Measurements from ENCODE around the gene PLCH1. TPM values are rescaled to one million over a fixed set of nuclear protein-coding genes. Genes with fewer than 3 reads are reported as not detected.
"Not testable (repeated sequence)": the region's sequence is repeated elsewhere in the genome, so short reads cannot be mapped to it uniquely, and the experiment has no call there.

PLCH1 gene
- total and polyA plus RNA-seq, 2 experiments from 2014 or later = 2.7 to 6.2 TPM

DNA sequence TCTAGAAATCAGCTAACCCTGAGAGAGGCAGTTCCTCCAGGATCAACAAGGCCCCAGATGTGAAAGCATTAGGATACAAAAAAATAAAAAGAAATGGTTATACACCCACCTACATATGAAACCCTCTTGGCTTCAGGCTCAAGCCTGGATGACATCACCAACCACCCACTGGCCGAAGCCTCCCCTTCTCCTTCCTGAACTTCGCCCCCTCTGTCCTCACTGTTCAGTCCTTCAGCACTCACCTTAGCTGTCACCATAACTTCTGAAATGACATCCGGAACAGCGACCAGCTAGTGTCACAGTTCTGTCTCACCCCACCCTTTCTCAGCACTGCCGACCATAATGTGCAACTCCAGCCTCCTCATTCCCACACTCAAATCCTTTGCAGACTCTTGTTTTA is 98.7 kb downstream of the PLCH1 start:
- Histone ChIP-seq H3K27me3 (no peaks in the 10 kb centered on the region), H3K4me3 (no peak overlapping the region), H3K9me3 (ENCODE audit: low read depth) (no peaks in the 10 kb centered on the region), H3K27ac (no peak overlapping the region), H3K4me1 (ENCODE audit: low read depth) (peaks cover 4% of the 10 kb centered on the region), H3K36me3 (no peaks in the 10 kb centered on the region)
- no peak for DNase-seq (ENCODE audit: low read depth in 1 of 2, low spot score in 1 of 2)
- TF ChIP-seq, protein P1, sequence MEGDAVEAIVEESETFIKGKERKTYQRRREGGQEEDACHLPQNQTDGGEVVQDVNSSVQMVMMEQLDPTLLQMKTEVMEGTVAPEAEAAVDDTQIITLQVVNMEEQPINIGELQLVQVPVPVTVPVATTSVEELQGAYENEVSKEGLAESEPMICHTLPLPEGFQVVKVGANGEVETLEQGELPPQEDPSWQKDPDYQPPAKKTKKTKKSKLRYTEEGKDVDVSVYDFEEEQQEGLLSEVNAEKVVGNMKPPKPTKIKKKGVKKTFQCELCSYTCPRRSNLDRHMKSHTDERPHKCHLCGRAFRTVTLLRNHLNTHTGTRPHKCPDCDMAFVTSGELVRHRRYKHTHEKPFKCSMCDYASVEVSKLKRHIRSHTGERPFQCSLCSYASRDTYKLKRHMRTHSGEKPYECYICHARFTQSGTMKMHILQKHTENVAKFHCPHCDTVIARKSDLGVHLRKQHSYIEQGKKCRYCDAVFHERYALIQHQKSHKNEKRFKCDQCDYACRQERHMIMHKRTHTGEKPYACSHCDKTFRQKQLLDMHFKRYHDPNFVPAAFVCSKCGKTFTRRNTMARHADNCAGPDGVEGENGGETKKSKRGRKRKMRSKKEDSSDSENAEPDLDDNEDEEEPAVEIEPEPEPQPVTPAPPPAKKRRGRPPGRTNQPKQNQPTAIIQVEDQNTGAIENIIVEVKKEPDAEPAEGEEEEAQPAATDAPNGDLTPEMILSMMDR (IDR thresholded peaks at IDR 0.05; ENCODE audit: low read depth, low read length) = no peak

DNA sequence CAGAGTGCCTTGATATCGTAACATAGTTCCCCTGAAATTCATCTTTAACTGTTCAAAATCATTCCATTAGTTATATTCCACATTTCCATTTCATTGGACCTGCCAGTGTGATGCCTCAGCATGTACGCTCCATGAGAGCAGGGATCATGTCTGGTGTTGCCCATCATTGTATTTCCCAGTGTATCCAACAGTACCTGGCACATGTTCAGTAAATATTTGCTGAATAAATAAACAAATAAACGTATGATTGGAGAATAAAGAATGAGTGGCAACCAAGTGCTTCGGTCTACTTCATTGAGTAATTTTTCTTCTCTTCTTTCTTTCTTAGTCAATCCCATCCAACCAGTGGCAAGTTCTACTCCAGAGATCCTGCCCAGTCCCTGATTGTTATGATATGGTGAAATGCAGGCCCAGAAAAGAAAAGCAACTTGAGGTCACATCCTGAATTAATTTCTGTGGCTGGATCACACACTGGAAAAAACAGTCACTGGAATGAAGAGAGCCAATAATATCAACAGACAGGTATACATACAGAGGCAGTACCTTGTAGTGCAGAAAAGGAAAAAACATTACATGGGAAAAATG is 101.2 kb downstream of the PLCH1 start:
- no peak overlapping the region for H3K4me3 ChIP-seq
- no peak for DNase-seq (ENCODE audit: low read depth in 1 of 2, low spot score in 1 of 2)
- H3K4me1 ChIP-seq (ENCODE audit: low read depth) = peaks cover 4% of the 10 kb centered on the region
- no peaks in the 10 kb centered on the region for H3K36me3 ChIP-seq
- TF ChIP-seq, protein P1 (IDR thresholded peaks at IDR 0.05; ENCODE audit: low read depth, low read length) = no peak
- H3K27me3 ChIP-seq = no peaks in the 10 kb centered on the region
- no peak overlapping the region for H3K27ac ChIP-seq
- no peaks in the 10 kb centered on the region for H3K9me3 ChIP-seq (ENCODE audit: low read depth)

DNA sequence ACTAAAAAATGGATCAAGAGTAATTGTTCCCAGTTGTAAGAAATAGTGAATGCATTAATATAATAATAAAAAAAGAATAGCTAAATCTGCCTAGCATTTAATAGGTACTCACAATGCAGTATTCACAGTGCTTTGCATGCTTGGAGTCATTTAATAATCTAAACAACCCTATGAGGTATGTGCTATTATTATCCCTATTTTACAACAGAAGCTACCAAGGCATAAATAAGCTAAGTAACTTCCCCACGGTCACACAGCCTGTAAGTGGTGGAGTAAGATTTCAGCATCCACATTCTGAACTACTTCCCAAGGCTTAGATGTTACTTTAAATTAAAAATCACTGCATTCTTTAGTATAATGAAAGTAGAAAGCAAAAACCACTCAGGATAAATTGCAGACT is 102.9 kb downstream of the PLCH1 start:
- no peak overlapping the region for H3K4me3 ChIP-seq
- no peaks in the 10 kb centered on the region for H3K36me3 ChIP-seq
- TF ChIP-seq, protein P1 (IDR thresholded peaks at IDR 0.05; ENCODE audit: low read depth, low read length) = no peak
- peaks cover 4% of the 10 kb centered on the region for H3K4me1 ChIP-seq (ENCODE audit: low read depth)
- H3K27me3 ChIP-seq = no peaks in the 10 kb centered on the region
- H3K9me3 ChIP-seq (ENCODE audit: low read depth) = no peaks in the 10 kb centered on the region
- no peak for DNase-seq (ENCODE audit: low read depth in 1 of 2, low spot score in 1 of 2)
- no peak overlapping the region for H3K27ac ChIP-seq

DNA sequence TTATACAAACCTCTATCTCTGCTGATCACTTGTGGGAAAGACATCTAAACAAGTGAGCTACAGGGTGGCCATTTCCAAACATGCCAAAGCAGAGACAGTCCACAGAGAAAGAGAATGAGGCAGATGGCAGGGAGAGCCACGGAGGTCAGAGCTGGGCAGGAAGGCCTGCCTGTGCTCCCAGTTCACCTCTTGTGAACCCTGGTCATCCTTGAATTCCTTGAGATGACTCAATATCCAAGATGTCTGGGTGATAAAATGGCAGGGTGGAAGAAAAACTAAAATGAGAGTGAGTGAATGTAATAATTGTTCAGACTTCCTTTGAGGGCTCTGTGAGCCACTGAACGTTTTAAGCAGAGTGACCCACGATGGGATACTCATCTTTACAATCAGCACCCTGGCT is 104.8 kb downstream of the PLCH1 start:
- Histone ChIP-seq H3K27ac (no peak overlapping the region), H3K27me3 (no peaks in the 10 kb centered on the region), H3K4me1 (ENCODE audit: low read depth) (no peaks in the 10 kb centered on the region), H3K4me3 (no peak overlapping the region), H3K9me3 (ENCODE audit: low read depth) (no peaks in the 10 kb centered on the region), H3K36me3 (no peaks in the 10 kb centered on the region)
- no peak for DNase-seq (ENCODE audit: low read depth in 1 of 2, low spot score in 1 of 2)
- TF ChIP-seq, protein P1 (IDR thresholded peaks at IDR 0.05; ENCODE audit: low read depth, low read length) = no peak

DNA sequence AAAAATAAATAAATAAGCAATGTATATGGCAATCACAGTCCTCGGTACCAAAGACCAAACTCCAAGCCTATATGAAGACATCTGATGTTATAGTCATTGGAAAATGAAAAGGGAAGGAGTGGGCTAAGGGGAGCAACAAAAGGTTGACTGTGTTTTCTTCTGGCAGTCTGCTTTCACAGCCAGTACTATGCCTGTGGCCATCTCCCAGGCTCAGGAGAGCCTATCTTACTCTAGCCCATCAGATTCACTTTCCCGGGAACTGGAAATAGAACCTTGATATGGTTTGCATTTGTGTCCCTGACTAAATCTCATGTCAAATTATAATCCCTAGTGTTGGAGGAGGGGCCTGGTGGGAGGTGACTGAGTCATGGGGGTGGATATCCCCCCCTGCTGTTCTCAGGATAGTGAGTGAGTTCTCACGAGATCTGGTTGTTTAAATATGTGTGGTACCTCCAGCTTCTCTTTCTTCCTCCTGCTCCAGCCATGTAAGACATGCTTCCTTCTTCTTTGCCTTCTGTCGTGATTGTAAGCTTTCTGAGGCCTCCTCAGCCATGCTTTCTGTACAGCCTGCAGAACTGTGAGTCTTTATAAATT is 105.3 kb downstream of the PLCH1 start:
- Histone ChIP-seq H3K4me1 (ENCODE audit: low read depth) (no peaks in the 10 kb centered on the region), H3K27me3 (no peaks in the 10 kb centered on the region), H3K36me3 (no peaks in the 10 kb centered on the region), H3K9me3 (ENCODE audit: low read depth) (no peaks in the 10 kb centered on the region), H3K4me3 (no peak overlapping the region), H3K27ac (no peak overlapping the region)
- TF ChIP-seq, protein P1 (IDR thresholded peaks at IDR 0.05; ENCODE audit: low read depth, low read length) = no peak
- no peak for DNase-seq (ENCODE audit: low read depth in 1 of 2, low spot score in 1 of 2)

DNA sequence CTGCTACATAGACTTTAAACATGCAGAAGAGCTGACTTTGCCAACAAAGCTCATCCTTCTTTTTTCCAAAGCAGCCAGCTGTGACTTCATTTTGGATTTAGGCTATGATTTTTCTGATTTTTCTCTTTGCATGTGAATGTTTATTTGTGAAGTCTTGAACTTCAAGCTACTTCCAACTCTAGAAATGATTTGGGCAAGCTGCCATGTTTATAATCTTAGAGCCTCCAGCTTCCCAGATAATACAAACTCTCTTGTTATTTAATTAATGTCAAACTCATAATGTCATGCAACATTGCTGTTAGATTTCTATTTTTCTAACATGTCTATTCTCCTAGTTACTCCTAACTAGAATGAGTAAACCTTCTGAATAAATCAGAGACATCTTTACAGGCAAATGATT is 106.4 kb downstream of the PLCH1 start:
- not testable (repeated sequence) for H3K27ac ChIP-seq; H3K27me3 ChIP-seq; H3K36me3 ChIP-seq; H3K9me3 ChIP-seq (ENCODE audit: low read depth); H3K4me3 ChIP-seq; DNase-seq (ENCODE audit: low read depth in 1 of 2, low spot score in 1 of 2); H3K4me1 ChIP-seq (ENCODE audit: low read depth)
